Activated CD8-positive, alpha-beta memory T cell treated with anti-CD3 and anti-CD28 coated beads, Interleukin-2, amount 50 U/mL, for 1 hour (primary cell): ENCODE measurements around the gene NATD1.
"Not testable (repeated sequence)": the region's sequence is repeated elsewhere in the genome, so short reads cannot be mapped to it uniquely, and the experiment has no call there.

ENCODE experiments used
- DNase-seq: peaks from one replicate; pipeline ENCODE4 v3.0.0-alpha.2; 2020; ENCODE audit errors: extremely low read depth

Gene NATD1

DNA sequence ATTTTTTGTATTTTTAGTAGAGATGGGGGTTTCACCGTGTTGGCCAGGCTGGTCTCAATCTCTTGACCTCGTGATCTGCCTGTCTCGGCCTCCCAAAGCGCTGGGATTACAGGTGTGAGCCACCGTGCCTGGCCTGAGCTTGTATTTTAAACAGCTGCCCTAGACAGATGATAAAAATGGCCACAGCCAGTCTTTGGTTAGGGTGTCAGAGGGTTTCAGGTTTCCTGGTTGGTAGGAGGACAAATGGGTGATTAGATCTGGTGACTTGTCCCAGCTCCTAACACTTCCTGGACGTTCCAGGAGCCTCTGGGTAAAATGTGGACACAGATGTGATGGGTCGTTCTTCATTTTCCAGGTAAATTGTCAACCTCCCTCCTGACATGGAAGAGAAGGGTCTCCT, 60.8 kb downstream of the NATD1 start:
- not testable (repeated sequence) for DNase-seq

DNA sequence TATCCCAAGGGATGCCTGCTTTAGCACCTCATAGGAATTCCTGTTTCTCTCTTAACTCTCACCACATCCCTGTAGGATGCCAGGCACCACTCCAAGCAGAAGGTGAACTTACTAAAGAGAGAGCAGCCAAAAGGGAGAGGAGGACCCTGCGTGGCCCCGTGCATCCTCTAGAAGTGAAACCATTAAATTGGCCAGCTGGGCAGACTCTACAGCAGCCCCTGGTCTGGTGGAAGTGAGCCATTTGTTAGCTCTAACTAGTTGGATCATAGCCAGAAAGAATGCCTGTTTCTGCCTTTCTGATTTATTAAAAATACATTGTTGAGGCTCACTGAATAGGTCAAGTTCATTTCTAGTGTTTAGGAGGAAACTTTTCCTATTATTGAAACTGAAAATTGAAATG, 61.5 kb downstream of the NATD1 start:
- DNase-seq, result no peak

DNA sequence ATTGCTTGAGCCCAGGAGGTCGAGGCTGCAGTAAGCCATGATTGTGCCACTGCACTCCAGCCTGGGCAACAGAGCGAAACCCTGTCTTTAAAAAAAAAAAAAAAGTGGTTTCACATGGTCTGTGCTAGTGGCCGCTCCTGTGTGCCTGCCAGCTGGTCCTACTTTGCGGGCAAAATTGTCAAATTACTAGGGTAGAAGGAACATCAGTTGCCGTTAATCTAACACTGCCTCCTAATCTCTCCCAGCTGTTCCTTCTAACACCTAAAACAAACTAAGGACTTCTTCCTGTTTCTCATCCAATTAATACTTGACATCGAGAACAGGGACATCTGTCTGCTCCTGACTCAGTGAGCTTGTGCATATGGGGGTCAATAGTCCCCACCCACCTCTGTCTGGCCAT, 63.1 kb downstream of the NATD1 start:
- DNase-seq, result no peak

DNA sequence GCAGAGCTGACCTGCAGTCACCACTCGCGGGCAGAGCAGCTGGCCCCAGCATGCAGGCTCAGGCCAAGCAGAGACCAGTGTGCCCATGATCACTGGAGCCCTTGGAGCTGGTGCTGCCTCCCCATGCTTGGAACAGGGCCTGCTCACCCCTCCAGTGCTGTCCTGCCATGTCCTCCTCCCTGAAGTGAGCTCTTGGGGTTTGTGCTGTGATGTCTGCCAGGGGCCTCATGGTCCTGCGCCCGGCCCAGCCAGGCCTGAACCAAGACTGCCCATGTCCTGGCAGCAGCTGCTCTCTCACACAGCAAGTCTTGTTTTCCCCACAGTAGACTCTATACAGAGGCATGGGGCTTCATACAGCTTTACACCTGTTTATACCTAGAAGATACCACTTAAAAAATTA, 63.8 kb downstream of the NATD1 start:
- DNase-seq, result no peak
